ENCODE measurements around the gene ZNF160.
A peak's percentile ranks its signal among the peaks of the same experiment; 100 is the strongest.
"Not testable (repeated sequence)": the region's sequence is repeated elsewhere in the genome, so short reads cannot be mapped to it uniquely, and the experiment has no call there.

ZNF160 gene

DNA sequence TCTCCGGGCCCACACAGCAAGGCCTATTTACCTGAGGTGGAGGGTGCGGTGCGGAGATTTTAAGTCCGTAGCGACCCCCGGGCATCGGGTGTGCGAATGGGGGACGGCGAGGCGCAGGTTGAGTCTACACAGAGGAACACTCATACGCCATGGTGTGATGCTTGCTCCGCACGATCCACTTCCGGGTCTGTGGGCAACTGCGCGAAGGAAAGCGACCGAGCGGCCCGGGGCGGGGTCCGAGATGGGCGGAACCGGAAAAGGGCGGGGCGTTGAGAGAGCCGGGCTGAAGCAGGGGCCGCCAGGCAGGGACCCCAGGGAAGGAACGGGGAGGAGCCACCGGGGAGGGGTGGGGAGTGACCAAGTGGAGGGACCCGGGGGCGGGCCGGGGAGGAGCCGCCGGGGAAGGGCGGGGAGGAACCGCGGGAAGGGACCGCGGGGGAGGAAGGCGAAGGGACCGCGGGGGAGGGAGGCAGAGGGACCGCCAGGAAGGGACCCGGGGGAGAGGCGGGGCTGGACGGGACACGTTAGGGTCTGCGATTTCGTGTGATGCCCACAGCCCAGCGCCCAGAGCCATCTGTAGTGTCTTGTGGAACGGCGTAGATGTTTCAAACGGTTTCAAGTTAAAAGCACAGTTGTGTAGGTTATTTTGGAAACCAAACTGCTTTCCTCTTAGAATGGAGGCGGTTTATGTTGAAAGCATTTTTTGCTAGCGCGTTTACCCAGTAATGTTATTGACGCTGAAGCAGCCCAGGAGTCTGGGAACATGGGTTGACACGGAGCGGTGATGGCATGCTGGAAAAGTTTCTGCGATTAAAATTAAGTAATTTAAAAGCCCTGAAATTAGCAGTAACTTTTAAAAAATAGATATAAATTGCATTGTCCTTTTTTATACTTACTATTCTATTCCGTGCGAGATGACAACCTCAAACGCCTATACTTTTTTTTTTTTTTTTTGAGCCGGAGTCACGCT, at the start of gene ZNF160:
TSS of gene ZNF160 (minus strand) at position 189 of the 970 bp plus-strand sequence. CDS start 17,146 bp downstream, outside the sequence.
- peak; percentile 98 for DNase-seq (ENCODE audit: low spot score)

DNA sequence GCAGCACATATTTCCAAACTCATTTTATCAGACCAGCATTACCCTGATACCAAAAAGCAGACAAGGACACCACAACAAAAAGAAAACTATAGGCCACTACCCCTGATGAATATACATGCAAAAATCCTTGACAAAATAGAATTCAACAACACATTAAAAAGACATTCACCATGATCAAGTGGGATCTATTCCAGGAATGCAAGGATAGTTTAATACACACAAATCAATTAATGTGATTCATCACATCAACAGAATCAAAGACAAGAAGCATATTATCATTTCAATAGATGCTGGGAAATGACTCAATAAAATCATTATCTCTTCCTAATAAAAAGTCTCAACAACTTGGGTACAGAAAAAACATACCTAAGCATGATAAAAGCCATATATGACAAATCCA, 44.4 kb upstream of the ZNF160 start:
- DNase-seq (ENCODE audit: low spot score), result no peak

GRCh38 chr19:53140351-53140750, 37.1 kb upstream of the ZNF160 start:
- DNase-seq (ENCODE audit: low spot score), result no peak

- DNase-seq (ENCODE audit: low spot score), result no peak
Measured at GRCh38 chr19:53136432-53136831, 33.2 kb upstream of the ZNF160 start.

DNA sequence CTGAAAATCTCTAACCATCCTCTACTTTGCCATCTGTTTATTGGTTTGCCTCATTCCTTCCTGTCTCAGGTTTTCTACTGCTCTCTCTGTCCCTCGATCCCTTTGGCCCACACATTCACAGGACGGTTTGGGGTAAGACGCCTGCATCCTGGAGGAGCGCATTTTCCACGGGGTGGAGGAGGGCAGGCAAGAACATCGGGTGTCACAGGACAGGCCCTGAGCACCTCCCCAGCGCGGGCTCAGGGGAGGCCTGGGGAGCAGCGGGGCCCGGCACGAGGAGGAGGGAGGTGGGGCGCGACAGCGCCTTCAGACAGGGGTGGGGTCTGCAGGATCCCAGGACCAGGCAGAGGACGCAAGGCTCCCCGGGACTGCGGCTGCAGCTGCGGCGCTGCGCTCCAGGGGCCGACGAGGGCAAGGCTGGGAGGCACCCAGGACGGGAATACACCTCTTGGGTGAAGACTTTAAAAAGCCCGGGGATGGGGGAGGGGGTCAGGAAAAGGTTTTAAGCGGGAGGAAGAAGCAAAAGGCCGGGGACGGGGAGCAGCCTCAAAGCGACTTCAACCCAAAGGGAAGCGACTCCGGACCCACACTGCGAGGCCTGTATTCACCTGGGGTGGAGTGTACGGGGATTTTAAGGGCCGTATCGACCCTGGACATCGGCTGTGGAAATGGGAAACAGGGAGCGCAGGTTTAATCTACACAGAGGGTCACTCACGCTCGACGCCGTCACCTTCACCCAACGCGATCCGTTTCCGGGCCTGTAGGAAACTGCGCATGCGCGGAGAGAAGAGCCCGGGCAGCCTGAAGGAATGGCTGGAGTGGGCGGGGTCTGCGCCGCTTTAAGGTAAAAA, 29.1 kb upstream of the ZNF160 start, which contains the start of gene ZNF415:
TSS of gene ZNF415 (minus strand) at position 770 of the 851 bp plus-strand sequence. CDS start 10,234 bp downstream, outside the sequence.
- DNase-seq (ENCODE audit: low spot score), result peak; percentile 87

GRCh38 chr19:53131727-53132126, 28.5 kb upstream of the ZNF160 start:
- DNase-seq (ENCODE audit: low spot score), result peak; percentile 70

DNA sequence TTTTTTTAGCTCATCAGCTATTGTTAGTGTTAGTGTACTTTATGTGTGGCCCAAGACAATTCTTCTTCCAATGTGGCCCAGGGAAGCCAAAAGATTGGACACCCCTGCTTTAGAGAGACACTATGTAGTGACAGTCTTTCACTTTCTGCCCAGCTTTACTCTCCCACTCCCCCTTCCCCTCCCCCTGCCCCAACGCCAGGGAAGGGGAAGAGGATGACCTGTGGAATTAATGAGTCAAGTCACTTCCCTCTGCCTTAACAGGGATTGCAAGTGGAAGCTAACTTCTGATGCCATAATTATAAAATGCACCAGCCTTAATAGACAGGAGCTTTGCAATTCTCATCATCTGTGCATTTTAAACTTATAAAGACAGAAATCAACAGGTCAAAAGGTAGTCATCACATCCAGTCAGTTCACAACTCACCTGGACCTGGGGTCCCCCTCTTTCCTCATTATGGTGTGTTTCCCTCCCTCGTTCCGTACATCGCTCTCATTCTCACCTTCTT, 27.9 kb upstream of the ZNF160 start:
- DNase-seq (ENCODE audit: low spot score), result no peak

GRCh38 chr19:53130506-53130905, 27.3 kb upstream of the ZNF160 start:
- peak; percentile 52 for DNase-seq (ENCODE audit: low spot score)

DNA sequence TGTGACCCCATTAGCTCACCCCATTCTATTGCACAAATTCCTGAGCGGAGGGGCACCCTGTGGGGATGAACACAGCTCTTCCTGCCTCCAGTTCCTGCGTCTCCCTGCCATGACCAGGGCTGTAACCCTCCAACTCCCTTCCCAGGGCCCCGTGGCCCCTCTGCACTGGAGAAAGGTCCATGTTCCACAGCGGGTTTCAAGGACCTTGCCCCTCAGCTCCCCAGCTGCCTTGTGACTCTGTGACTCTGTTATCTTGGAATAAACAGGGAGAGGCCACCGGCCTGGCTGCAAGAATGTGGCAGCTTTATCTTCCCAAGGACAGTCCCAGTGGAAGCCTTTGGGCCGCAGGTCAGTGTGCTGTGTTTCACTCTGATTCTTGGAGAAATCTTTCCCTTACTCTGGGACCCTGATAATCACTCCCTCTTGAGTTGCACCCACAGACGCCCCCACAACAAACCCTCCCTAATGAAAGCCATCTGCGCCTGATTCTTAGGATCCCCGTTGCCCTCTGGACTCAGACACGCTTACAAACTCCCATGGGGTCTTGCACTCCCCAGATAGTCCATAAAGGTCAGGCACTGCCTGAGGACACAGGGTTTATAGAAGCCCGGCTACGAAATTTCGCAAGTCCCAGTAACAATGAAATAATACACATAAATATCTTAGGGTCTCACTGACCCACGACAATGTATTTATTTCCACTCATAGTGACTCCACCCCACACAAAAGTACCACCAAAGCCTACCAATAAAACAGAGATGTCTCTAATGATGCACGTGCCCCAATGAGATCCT, 23.7 kb upstream of the ZNF160 start:
- DNase-seq (ENCODE audit: low spot score), result not testable (repeated sequence)

GRCh38 chr19:53123400-53123799, 20.2 kb upstream of the ZNF160 start:
- no peak for DNase-seq (ENCODE audit: low spot score)

DNA sequence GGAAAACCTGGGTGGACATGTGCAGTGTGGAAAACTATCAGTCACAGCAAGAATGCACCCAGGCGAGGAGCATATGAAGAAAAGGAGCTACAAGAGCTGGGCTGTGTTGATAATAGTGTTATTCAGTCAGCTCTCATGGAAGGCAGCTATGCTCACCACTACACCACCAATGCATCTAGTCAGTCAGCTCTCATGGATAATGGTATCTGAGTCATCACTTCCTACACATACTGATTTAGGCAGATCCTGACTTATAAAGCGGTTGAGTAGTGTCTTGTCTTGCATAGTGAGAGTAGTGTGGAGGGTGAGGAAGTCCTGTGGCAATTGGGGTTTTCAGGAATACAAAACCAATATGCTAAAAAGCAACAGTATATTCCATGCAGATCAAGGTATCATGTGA, 9.1 kb upstream of the ZNF160 start:
- peak; percentile 45 for DNase-seq (ENCODE audit: low spot score)

- DNase-seq (ENCODE audit: low spot score), result no peak
Measured at GRCh38 chr19:53109527-53109926, 6.3 kb upstream of the ZNF160 start.

GRCh38 chr19:53102756-53103233, 427 bp downstream of the ZNF160 start:
- peak; percentile 32 for DNase-seq (ENCODE audit: low spot score)

DNA sequence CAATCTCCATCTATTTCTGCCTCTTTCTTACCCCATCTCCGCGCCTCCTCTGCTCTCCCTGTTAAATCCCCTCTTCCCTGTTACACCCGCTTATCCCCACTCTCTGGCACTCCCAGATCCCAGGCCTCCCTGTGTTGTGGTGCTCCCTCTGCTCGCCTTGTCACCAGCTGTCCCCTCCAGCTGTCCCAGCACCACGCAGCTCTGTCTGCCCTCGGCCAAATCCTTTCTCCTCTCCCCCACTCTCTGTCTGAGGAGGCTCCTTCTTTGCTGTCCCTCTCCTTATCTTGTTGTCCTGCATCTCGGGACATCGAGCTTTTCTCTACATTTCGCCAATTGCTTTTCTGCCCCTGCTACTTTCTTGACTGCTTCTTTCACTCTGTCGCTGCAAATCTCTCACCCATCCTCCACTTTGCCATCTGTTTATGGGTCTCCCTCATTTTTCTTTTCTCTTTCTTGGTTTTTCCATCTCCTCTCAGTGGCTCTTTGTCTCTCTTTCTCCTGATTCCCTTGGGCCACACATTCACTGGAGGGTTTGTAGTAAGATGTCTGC, 941 bp downstream of the ZNF160 start:
- peak; percentile 26 for DNase-seq (ENCODE audit: low spot score)

- DNase-seq (ENCODE audit: low spot score), result no peak
Measured at GRCh38 chr19:53101518-53101917, 1.7 kb downstream of the ZNF160 start.

DNA sequence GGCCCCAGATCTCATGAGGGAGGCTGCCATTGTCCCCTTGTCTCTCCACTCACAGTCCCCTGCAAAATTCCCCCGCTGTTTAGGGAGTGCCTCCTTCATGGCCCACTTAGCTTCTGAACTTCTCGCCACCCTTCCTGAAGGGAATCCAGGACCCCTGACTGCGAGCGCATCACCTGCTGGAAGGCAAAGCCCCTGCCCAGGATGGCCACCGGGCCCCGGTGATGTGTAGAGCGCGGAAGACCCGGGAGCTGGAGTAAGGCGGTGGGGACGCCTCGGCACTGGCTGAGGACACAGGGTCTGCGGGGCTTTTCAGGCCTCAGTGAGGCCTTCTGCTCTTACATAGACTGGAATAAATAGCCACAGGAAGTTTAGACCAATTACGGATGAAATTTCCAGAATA, 4.7 kb downstream of the ZNF160 start:
- DNase-seq (ENCODE audit: low spot score), result not testable (repeated sequence)

- not testable (repeated sequence) for DNase-seq (ENCODE audit: low spot score)
Measured at GRCh38 chr19:53096982-53097690, 6.1 kb downstream of the ZNF160 start.

- DNase-seq (ENCODE audit: low spot score), result not testable (repeated sequence)
Measured at GRCh38 chr19:53096579-53096978, 6.6 kb downstream of the ZNF160 start.

- DNase-seq (ENCODE audit: low spot score), result no peak
Measured at GRCh38 chr19:53094754-53095575, 8.3 kb downstream of the ZNF160 start.
